Measurements from ENCODE around the gene SMYD2.

SMYD2 gene

GRCh38 chr1:214363386-214363785, 82.4 kb downstream of the SMYD2 start:
- no peak for DNase-seq

GRCh38 chr1:214364386-214364785, 83.4 kb downstream of the SMYD2 start:
- no peak for DNase-seq

- DNase-seq: no peak
Measured at GRCh38 chr1:214364786-214365295, 83.9 kb downstream of the SMYD2 start.

GRCh38 chr1:214367841-214368240, 86.9 kb downstream of the SMYD2 start:
- no peak for DNase-seq

GRCh38 chr1:214369364-214369763, 88.4 kb downstream of the SMYD2 start:
- DNase-seq: no peak

GRCh38 chr1:214370615-214371014, 89.7 kb downstream of the SMYD2 start:
- no peak for DNase-seq

GRCh38 chr1:214372092-214372491, 91.1 kb downstream of the SMYD2 start:
- DNase-seq: no peak

GRCh38 chr1:214377485-214377884, 96.5 kb downstream of the SMYD2 start:
- DNase-seq: no peak

GRCh38 chr1:214377886-214378285, 96.9 kb downstream of the SMYD2 start:
- no peak for DNase-seq

- no peak for DNase-seq
Measured at GRCh38 chr1:214378492-214378891, 97.5 kb downstream of the SMYD2 start.

GRCh38 chr1:214379236-214379970, 98.4 kb downstream of the SMYD2 start:
- no peak for DNase-seq

- DNase-seq: no peak
Measured at GRCh38 chr1:214380396-214380795, 99.4 kb downstream of the SMYD2 start.

- DNase-seq: no peak
Measured at GRCh38 chr1:214380986-214381695, 100.2 kb downstream of the SMYD2 start.

GRCh38 chr1:214383381-214384372, 102.7 kb downstream of the SMYD2 start:
- no peak for DNase-seq

- DNase-seq: no peak
Measured at GRCh38 chr1:214384373-214385079, 103.6 kb downstream of the SMYD2 start.

- no peak for DNase-seq
Measured at GRCh38 chr1:214385428-214385827, 104.5 kb downstream of the SMYD2 start.

GRCh38 chr1:214386333-214386732, 105.4 kb downstream of the SMYD2 start:
- DNase-seq: no peak
